Stimulated activated CD8-positive, alpha-beta memory T cell treated with anti-CD3 and anti-CD28 coated beads, Interleukin-12 subunit alpha, Interleukin-12 subunit beta, amount 100 ng/mL, for 1 hour (primary cell): Measurements from ENCODE around the gene LEO1.

Source experiments
- DNase-seq: peaks from one replicate; pipeline ENCODE4 v3.0.0-alpha.2; 2020; ENCODE audit warnings: low read depth

The LEO1 gene

GRCh38 chr15:51931016-51931415 lies 40.6 kb downstream of the LEO1 start:
- no peak for DNase-seq

DNA sequence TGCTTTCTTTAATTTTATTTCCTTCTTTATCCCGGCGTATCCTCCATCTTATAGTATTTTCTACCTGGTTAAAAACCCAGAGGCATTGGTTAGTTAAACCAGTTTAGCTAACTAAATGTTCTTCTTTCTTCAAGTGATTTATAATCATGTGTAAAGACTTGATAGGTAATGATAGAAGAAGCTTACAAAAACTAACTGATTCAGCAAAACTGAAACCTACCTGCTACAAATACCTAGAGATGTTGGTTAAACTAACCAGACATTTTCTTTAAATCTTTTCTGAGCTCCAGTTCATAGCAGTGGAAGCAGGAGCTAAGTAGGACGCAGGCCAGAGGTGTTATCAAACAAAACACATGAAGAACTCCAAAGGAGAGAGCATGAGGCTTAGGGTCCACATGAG lies 44.8 kb downstream of the LEO1 start:
- no peak for DNase-seq

DNA sequence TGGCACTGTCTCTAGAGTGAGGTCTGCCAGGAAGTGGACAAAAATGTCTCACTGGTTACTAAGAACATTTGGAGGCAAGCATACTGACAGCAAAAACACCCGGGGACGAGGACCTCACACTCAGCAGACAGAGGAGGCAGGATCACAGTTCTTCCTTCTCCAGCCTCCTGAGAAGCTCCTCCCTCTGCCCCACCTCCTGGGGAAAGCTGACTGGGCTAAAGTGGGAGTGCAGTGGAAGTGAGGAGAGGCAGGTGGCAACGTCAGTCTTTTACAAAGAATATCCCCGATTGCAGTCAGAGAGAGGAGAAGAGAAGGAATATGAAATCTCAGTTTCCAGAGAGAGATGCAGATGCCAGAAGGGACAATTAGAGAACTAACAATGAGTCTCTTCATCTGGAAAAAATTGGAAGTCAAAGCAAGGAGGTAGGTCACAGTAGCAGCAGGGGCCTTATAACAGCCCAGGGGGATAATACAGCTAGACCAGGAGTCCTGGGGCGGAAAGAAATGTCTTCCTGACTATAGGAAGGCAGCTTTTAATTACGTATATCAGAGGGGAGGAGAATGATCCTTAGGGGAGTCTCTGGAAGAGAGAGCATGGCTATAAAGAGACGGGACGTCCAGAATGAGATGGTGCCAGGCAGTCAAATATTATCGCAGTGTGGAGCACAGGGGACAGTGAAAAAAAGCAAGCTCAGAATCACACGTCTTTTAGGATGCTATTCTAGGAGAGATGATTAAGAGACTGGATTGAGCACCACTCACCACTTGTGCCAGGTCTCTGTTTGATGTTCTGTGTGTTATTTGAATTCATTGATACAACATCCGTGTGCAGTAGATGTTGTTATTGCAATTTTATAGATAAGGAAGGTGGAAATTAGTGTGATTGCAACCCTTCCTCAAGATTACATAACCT lies 47.2 kb downstream of the LEO1 start:
- no peak for DNase-seq

DNA sequence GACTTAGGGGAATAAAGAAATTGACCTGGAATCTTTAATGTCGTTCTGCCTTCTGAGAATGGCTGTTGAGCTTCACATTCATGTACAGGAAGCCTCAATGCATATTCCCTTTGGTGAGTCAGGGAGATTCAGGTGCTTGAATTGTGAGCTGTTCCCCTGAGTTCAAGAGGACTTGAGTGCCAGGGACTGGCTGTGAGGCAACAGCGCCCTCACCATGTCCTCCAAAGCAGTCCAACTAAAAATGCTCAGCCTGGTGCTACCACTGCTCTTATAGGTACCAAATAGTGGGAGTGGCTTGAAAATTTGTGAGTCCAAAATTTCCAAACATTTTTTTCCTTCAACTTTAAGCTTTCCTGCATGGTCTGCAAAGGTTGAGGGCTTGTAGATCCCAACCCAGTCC lies 54.1 kb downstream of the LEO1 start:
- DNase-seq = no peak

- no peak for DNase-seq
These were observed 59.0 kb downstream of the LEO1 start for GRCh38 chr15:51912528-51912927.

DNA sequence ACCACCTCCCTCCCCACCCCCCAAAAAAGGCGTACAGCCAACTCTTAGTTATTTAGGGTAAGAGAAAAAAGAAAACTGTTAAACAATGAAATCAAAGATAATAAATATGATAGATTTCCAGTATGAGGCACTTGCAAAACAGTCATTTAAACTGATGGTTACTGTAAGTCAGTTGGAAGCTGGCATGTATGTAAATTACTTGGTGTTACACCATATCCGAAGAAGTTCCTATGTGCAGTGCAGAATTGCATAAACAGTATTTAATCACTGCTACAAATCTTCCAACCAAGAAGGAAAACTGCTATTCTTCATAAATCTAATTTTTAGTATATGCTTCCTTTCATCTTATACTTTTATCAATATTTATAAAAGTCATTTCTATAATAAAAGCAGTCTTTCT lies 62.0 kb downstream of the LEO1 start:
- DNase-seq = no peak

- DNase-seq = no peak
These were observed 63.3 kb downstream of the LEO1 start for GRCh38 chr15:51908316-51908715.

GRCh38 chr15:51907136-51907862 lies 64.3 kb downstream of the LEO1 start:
- DNase-seq = no peak

GRCh38 chr15:51904931-51905330 lies 66.6 kb downstream of the LEO1 start:
- DNase-seq = no peak

DNA sequence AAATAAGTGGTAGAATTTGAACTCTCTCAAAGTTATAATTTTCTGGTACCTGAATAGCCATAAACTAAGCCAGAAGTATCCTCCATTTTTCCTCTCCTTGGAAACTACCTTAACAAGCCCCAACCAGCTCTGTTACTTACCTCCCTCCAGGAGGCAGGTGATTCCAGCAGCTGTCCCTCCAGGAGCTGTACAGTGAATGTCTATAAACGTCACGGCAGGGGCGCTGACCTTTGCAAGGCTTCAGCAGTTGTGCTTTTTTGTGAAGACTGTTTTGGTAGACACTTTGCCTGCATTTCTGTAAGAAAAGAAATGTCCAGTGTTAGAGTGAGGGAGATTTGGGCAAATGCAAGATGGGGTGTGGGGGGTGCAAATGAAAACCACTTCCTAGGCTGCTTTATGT lies 67.2 kb downstream of the LEO1 start:
- no peak for DNase-seq

GRCh38 chr15:51889486-51889885 lies 82.1 kb downstream of the LEO1 start:
- DNase-seq = no peak

GRCh38 chr15:51888593-51889195 lies 82.9 kb downstream of the LEO1 start:
- DNase-seq = no peak
